Activated naive CD4-positive, alpha-beta T cell treated with anti-CD3 and anti-CD28 coated beads, Interleukin-2, amount 10 ng/mL, durations not matched to agents 7 days and 5 days (primary cell): ENCODE measurements around the gene RGL2.
"Not testable (repeated sequence)": the region's sequence is repeated elsewhere in the genome, so short reads cannot be mapped to it uniquely, and the experiment has no call there.

Experiments used
- CTCF ChIA-PET: fragments of 350-600 bp; sonication (Branson Sonifier 250); formaldehyde crosslinking; loops from one replicate; lab custom pipeline; 2021; ENCODE audit warnings: antibody characterized with exemption; lab: Charles Lee
- DNase-seq: peaks from one replicate; pipeline ENCODE4 v3.0.0-alpha.2; 2020
- H3K27ac Mint-ChIP-seq: one replicate; pipeline ENCODE4 v1.8.0; 2021; ENCODE audit warnings: mild to moderate bottlenecking, moderate library complexity, mixed read lengths
- H3K27me3 Mint-ChIP-seq: one replicate; pipeline ENCODE4 v1.8.0; 2021; ENCODE audit warnings: mild to moderate bottlenecking, mixed read lengths
- H3K36me3 Mint-ChIP-seq: one replicate; pipeline ENCODE4 v1.8.0; 2021; ENCODE audit warnings: mixed read lengths
- H3K4me1 Mint-ChIP-seq: one replicate; pipeline ENCODE4 v1.8.0; 2021; ENCODE audit warnings: mixed read lengths
- H3K4me3 Mint-ChIP-seq: one replicate; pipeline ENCODE4 v1.8.0; 2021; ENCODE audit warnings: mild to moderate bottlenecking, moderate library complexity, mixed read lengths
- H3K9me3 Mint-ChIP-seq: one replicate; pipeline ENCODE4 v1.8.0; 2021; ENCODE audit warnings: mixed read lengths

The RGL2 gene

GRCh38 chr6:33295621-33296369 is 2.9 kb downstream of the RGL2 start:
- H3K27ac Mint-ChIP-seq: peak overlapping the region; percentile 77
- no peak for DNase-seq
- H3K4me1 Mint-ChIP-seq: peaks cover 43% of the 10 kb centered on the region
- H3K4me3 Mint-ChIP-seq: peak overlapping the region; percentile 19
- peaks cover 11% of the 10 kb centered on the region for H3K27me3 Mint-ChIP-seq
- CTCF ChIA-PET: no interaction called here
- peaks cover 53% of the 10 kb centered on the region for H3K36me3 Mint-ChIP-seq
- no peaks in the 10 kb centered on the region for H3K9me3 Mint-ChIP-seq

GRCh38 chr6:33294086-33294823 is 4.5 kb downstream of the RGL2 start:
- H3K27me3 Mint-ChIP-seq: peaks cover 8% of the 10 kb centered on the region
- no peaks in the 10 kb centered on the region for H3K9me3 Mint-ChIP-seq
- H3K27ac Mint-ChIP-seq: no peak overlapping the region
- H3K4me1 Mint-ChIP-seq: peaks cover 44% of the 10 kb centered on the region
- no peak for DNase-seq
- CTCF ChIA-PET: no interaction called here
- peaks cover 45% of the 10 kb centered on the region for H3K36me3 Mint-ChIP-seq
- H3K4me3 Mint-ChIP-seq: no peak overlapping the region

GRCh38 chr6:33292996-33293682 is 5.6 kb downstream of the RGL2 start:
- H3K4me1 Mint-ChIP-seq: peaks cover 49% of the 10 kb centered on the region
- H3K27me3 Mint-ChIP-seq: peaks cover 3% of the 10 kb centered on the region
- DNase-seq: no peak
- peaks cover 46% of the 10 kb centered on the region for H3K36me3 Mint-ChIP-seq
- no peaks in the 10 kb centered on the region for H3K9me3 Mint-ChIP-seq
- no peak overlapping the region for H3K27ac Mint-ChIP-seq
- no peak overlapping the region for H3K4me3 Mint-ChIP-seq
- CTCF ChIA-PET: no interaction called here

GRCh38 chr6:33290459-33290858 is 8.3 kb downstream of the RGL2 start:
- no peak for DNase-seq
- no peaks in the 10 kb centered on the region for H3K27me3 Mint-ChIP-seq
- peak overlapping the region; percentile 12 for H3K27ac Mint-ChIP-seq
- peak overlapping the region; percentile 88 for H3K4me3 Mint-ChIP-seq
- CTCF ChIA-PET: interaction anchor here (0.9 to 1.2 kb wide), 2 partner anchors 12 to 40 kb away, joined by 3 to 4 read pairs; no protein-coding TSS in a partner anchor
- no peaks in the 10 kb centered on the region for H3K9me3 Mint-ChIP-seq
- H3K36me3 Mint-ChIP-seq: peaks cover 50% of the 10 kb centered on the region
- H3K4me1 Mint-ChIP-seq: peaks cover 45% of the 10 kb centered on the region

- CTCF ChIA-PET: interaction anchor here (0.7 to 2.2 kb wide), 5 partner anchors 10 to 41 kb away, joined by 3 to 7 read pairs (median 4); no protein-coding TSS in a partner anchor
- H3K4me1 Mint-ChIP-seq: peaks cover 45% of the 10 kb centered on the region
- peak overlapping the region; percentile 80 for H3K27ac Mint-ChIP-seq
- H3K4me3 Mint-ChIP-seq: peak overlapping the region; percentile 88
- no peaks in the 10 kb centered on the region for H3K27me3 Mint-ChIP-seq
- DNase-seq: no peak
- H3K9me3 Mint-ChIP-seq: no peaks in the 10 kb centered on the region
- H3K36me3 Mint-ChIP-seq: peaks cover 48% of the 10 kb centered on the region
Measured at GRCh38 chr6:33289784-33290315, 8.9 kb downstream of the RGL2 start.

GRCh38 chr6:33288921-33289783 is 9.6 kb downstream of the RGL2 start, which contains the start of the genes PFDN6 and WDR46:
TSS of gene PFDN6 (plus strand) at chr6:33289601. CDS start at chr6:33289857, 256 bp downstream.
TSS of gene WDR46 (minus strand) at chr6:33289239. CDS start at chr6:33289170, 69 bp downstream.
- DNase-seq: peak; percentile 91
- H3K4me3 Mint-ChIP-seq: peak within 1 kb of the TSS; percentile 88
- no peaks in the 10 kb centered on the region for H3K9me3 Mint-ChIP-seq
- H3K27ac Mint-ChIP-seq: peak within 1 kb of the TSS; percentile 80
- peaks cover 41% of the 10 kb centered on the region for H3K36me3 Mint-ChIP-seq
- peaks cover 43% of the 10 kb centered on the region for H3K4me1 Mint-ChIP-seq
- no peaks in the 10 kb centered on the region for H3K27me3 Mint-ChIP-seq
- CTCF ChIA-PET: interaction anchor here (0.7 to 2.2 kb wide), 4 partner anchors 10 to 40 kb away, joined by 3 to 7 read pairs (median 6); no protein-coding TSS in a partner anchor

- H3K27ac Mint-ChIP-seq: peak overlapping the region; percentile 5
- CTCF ChIA-PET: interaction anchor here (1.3 to 2.2 kb wide), 3 partner anchors 10 to 40 kb away, joined by 3 to 7 read pairs (median 4); no protein-coding TSS in a partner anchor
- H3K4me1 Mint-ChIP-seq: peaks cover 43% of the 10 kb centered on the region
- peak overlapping the region; percentile 88 for H3K4me3 Mint-ChIP-seq
- peaks cover 39% of the 10 kb centered on the region for H3K36me3 Mint-ChIP-seq
- no peak for DNase-seq
- no peaks in the 10 kb centered on the region for H3K27me3 Mint-ChIP-seq
- H3K9me3 Mint-ChIP-seq: no peaks in the 10 kb centered on the region
Measured at GRCh38 chr6:33288141-33288920, 10.4 kb downstream of the RGL2 start.

GRCh38 chr6:33286946-33287914 is 11.5 kb downstream of the RGL2 start:
- CTCF ChIA-PET: no interaction called here
- peaks cover 43% of the 10 kb centered on the region for H3K4me1 Mint-ChIP-seq
- H3K36me3 Mint-ChIP-seq: peaks cover 39% of the 10 kb centered on the region
- H3K27me3 Mint-ChIP-seq: no peaks in the 10 kb centered on the region
- no peaks in the 10 kb centered on the region for H3K9me3 Mint-ChIP-seq
- H3K27ac Mint-ChIP-seq: no peak overlapping the region
- no peak for DNase-seq
- H3K4me3 Mint-ChIP-seq: peak overlapping the region; percentile 88

GRCh38 chr6:33285214-33285613 is 13.5 kb downstream of the RGL2 start:
- peaks cover 40% of the 10 kb centered on the region for H3K36me3 Mint-ChIP-seq
- H3K27me3 Mint-ChIP-seq: not testable (repeated sequence)

GRCh38 chr6:33280539-33280938 is 18.2 kb downstream of the RGL2 start:
- peaks cover 46% of the 10 kb centered on the region for H3K4me1 Mint-ChIP-seq
- H3K27ac Mint-ChIP-seq: peak overlapping the region; percentile 37
- CTCF ChIA-PET: no interaction called here
- peaks cover 4% of the 10 kb centered on the region for H3K27me3 Mint-ChIP-seq
- H3K4me3 Mint-ChIP-seq: no peak overlapping the region
- no peaks in the 10 kb centered on the region for H3K9me3 Mint-ChIP-seq
- H3K36me3 Mint-ChIP-seq: peaks cover 46% of the 10 kb centered on the region
- peak; percentile 13 for DNase-seq

More at GRCh38 chr6:33285214-33285613, 13.5 kb downstream of the RGL2 start:
- CTCF ChIA-PET, DNase-seq, H3K9me3 Mint-ChIP-seq, H3K27ac Mint-ChIP-seq, H3K4me3 Mint-ChIP-seq: not testable (repeated sequence)
- H3K4me1 Mint-ChIP-seq: peaks cover 42% of the 10 kb centered on the region

- Mint-ChIP-seq H3K36me3 (peaks cover 48% of the 10 kb centered on the region), H3K27ac (no peak overlapping the region), H3K4me3 (no peak overlapping the region), H3K9me3 (no peaks in the 10 kb centered on the region), H3K27me3 (peaks cover 4% of the 10 kb centered on the region), H3K4me1 (peaks cover 51% of the 10 kb centered on the region)
- peak; percentile 25 for DNase-seq
- CTCF ChIA-PET: no interaction called here
Measured at GRCh38 chr6:33279971-33280511, 18.7 kb downstream of the RGL2 start.
